Heart left ventricle (tissue), 13 donors: ENCODE results near the gene TMBIM4.
A peak's percentile ranks its signal among the peaks of the same experiment; 100 is the strongest.

Source experiments
- CTCF ChIP-seq, 12 donors: fragments of 200-600 bp; sonication (generic) in 4 of 12; IDR thresholded peaks; one replicate each; pipeline versions ENCODE4 v1.5.0 to v1.8.0; 2018 to 2022; ENCODE audit warnings: antibody characterized with exemption in 12 of 12, mild to moderate bottlenecking in 5 of 12
- POLR2A ChIP-seq, 2 donors: fragments of 450-650 bp; IDR thresholded peaks; one replicate each; pipeline ENCODE4 v1.6.1; 2017; ENCODE audit warnings: antibody characterized with exemption in 2 of 2, mild to moderate bottlenecking in 2 of 2, moderate library complexity in 2 of 2
- donor health status: ischemic (EF 13 %, LVEDD 7.1; RV severe dilation, severe dysfunction).
- donor health status: DM: no; HTN: yes; CAD: no.
- donor health status: DM: no; HTN: no; CAD: no.
- donor health status: ischemic (EF 25% LVEDD 6.9; RV normal size, moderate dysfunction).
- donor health status: ischemic (EF 25% LVEDD 5.7; RV mildly dilated, moderate dysfunction).
- donor health status: ischemic (EF 35%, LVEDD 5.7; RV mildly dilated, moderate dysfunction).
- donor health status: nonischemic (EF 11% LVEDD 7.7; RV severe dilation, severe dysfunction).
- donor health status: DM: yes; HTN: yes; CAD: no.
- donor health status: PGD.
- donor health status: ischemic (EF 29% LVEDD 5.4; RV normal size, mild dysfunction).
- donor health status: nonischemic (EF 23%, LVEDD 6.1; RV moderate dilation, normal function).

- TF ChIP-seq CTCF (IDR thresholded peaks at IDR 0.05) (peak in 3 of 12 donors; percentile 5 to 33 (median 21)), POLR2A (IDR thresholded peaks at IDR 0.05) (no peak)
Observed at GRCh38 chr12:66149702-66150398, 19.9 kb downstream of the TMBIM4 start.
